ENCODE results near the gene MACROD1.

The MACROD1 gene

GRCh38 chr11:64165842-64166635 is at the start of gene MACROD1:
TSS of gene MACROD1 (minus strand) at chr11:64166113. CDS start at chr11:64165994, 119 bp downstream.
- Histone ChIP-seq H3K4me3 (ENCODE audit: severe bottlenecking) (peak within 1 kb of the TSS; percentile 67), H3K27me3 (ENCODE audit: insufficient read depth, poor library complexity, severe bottlenecking) (no peaks in the 10 kb centered on the region), H3K4me1 (ENCODE audit: insufficient read depth, poor library complexity, severe bottlenecking) (peaks cover 7% of the 10 kb centered on the region), H3K27ac (ENCODE audit: poor library complexity, severe bottlenecking) (peak within 1 kb of the TSS; percentile 35), H3K9me3 (ENCODE audit: severe bottlenecking) (no peaks in the 10 kb centered on the region), H3K36me3 (ENCODE audit: low read depth) (no peaks in the 10 kb centered on the region)
- DNase-seq (ENCODE audit: low spot score), result peak; percentile 86
- peak; percentile 87 for ATAC-seq (ENCODE audit: low read depth)
- TF ChIP-seq CTCF (IDR thresholded peaks at IDR 0.05; ENCODE audit: poor library complexity, severe bottlenecking), result peak; percentile 16

GRCh38 chr11:64211181-64211872 is 45.4 kb upstream of the MACROD1 start:
- Histone ChIP-seq H3K36me3 (ENCODE audit: low read depth) (peaks cover 7% of the 10 kb centered on the region), H3K27me3 (ENCODE audit: insufficient read depth, poor library complexity, severe bottlenecking) (no peaks in the 10 kb centered on the region), H3K27ac (ENCODE audit: poor library complexity, severe bottlenecking) (no peak overlapping the region), H3K9me3 (ENCODE audit: severe bottlenecking) (no peaks in the 10 kb centered on the region), H3K4me1 (ENCODE audit: insufficient read depth, poor library complexity, severe bottlenecking) (no peaks in the 10 kb centered on the region), H3K4me3 (ENCODE audit: severe bottlenecking) (no peak overlapping the region)
- no peak for TF ChIP-seq CTCF (IDR thresholded peaks at IDR 0.05; ENCODE audit: poor library complexity, severe bottlenecking)
- DNase-seq (ENCODE audit: low spot score) (no peak), ATAC-seq (ENCODE audit: low read depth) (no peak)

DNA sequence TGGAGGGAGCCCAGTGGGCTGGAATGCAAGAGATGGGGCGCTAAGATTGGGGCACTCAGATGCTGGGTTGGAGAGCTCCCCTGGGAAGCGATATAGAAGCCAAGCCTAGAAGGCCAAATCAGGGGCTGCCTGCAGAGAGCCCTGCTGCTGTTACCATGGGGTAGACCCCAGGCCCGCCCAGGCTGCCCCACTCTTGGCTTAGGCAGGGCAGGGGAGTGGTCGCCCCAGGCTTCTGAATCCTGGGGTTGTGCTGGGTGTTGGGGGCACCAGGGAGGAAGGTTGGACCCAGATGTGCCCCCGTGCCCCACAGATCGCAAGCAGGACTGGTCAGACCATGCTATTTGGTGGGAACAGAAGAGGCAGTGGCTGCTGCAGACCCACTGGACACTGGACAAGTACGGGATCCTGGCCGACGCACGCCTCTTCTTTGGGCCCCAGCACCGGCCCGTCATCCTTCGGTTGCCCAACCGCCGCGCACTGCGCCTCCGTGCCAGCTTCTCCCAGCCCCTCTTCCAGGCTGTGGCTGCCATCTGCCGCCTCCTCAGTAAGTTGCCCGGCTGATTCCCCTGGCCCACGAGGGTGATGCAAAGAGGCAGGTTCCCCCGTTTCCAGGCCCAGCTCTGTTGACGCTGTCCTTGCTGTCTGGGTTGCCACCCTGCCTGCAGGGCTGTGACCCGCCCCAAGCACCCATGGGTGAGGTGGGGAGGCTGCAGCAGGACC is 44.5 kb upstream of the MACROD1 start:
- TF ChIP-seq CTCF (IDR thresholded peaks at IDR 0.05; ENCODE audit: poor library complexity, severe bottlenecking), result no peak
- no peaks in the 10 kb centered on the region for H3K4me1 ChIP-seq (ENCODE audit: insufficient read depth, poor library complexity, severe bottlenecking)
- H3K27ac ChIP-seq (ENCODE audit: poor library complexity, severe bottlenecking), result no peak overlapping the region
- DNase-seq (ENCODE audit: low spot score), result no peak
- no peaks in the 10 kb centered on the region for H3K27me3 ChIP-seq (ENCODE audit: insufficient read depth, poor library complexity, severe bottlenecking)
- peaks cover 12% of the 10 kb centered on the region for H3K36me3 ChIP-seq (ENCODE audit: low read depth)
- no peak for ATAC-seq (ENCODE audit: low read depth)
- H3K9me3 ChIP-seq (ENCODE audit: severe bottlenecking), result no peaks in the 10 kb centered on the region
- no peak overlapping the region for H3K4me3 ChIP-seq (ENCODE audit: severe bottlenecking)

GRCh38 chr11:64209563-64209843 is 43.6 kb upstream of the MACROD1 start:
- no peak for TF ChIP-seq CTCF (IDR thresholded peaks at IDR 0.05; ENCODE audit: poor library complexity, severe bottlenecking)
- no peaks in the 10 kb centered on the region for H3K4me1 ChIP-seq (ENCODE audit: insufficient read depth, poor library complexity, severe bottlenecking)
- no peak overlapping the region for H3K4me3 ChIP-seq (ENCODE audit: severe bottlenecking)
- H3K36me3 ChIP-seq (ENCODE audit: low read depth), result peaks cover 21% of the 10 kb centered on the region
- no peak overlapping the region for H3K27ac ChIP-seq (ENCODE audit: poor library complexity, severe bottlenecking)
- ATAC-seq (ENCODE audit: low read depth), result no peak
- H3K27me3 ChIP-seq (ENCODE audit: insufficient read depth, poor library complexity, severe bottlenecking), result no peaks in the 10 kb centered on the region
- no peaks in the 10 kb centered on the region for H3K9me3 ChIP-seq (ENCODE audit: severe bottlenecking)
- no peak for DNase-seq (ENCODE audit: low spot score)
